SU-DHL-6 (cell line): Measurements from ENCODE around the gene KCNAB2.

ENCODE experiments used
- H2AFZ ChIP-seq: fragments of 200-600 bp; sonication (generic); 2 replicates; pipeline ENCODE4 v1.6.1; 2014; ENCODE audit warnings: low read depth, mild to moderate bottlenecking, moderate library complexity, mixed read lengths, antibody characterized with exemption, low read length; ENCODE audit not compliant: severe bottlenecking
- H3F3A ChIP-seq: fragments of 200-600 bp; shearing (Covaris generic); 2 replicates; pipeline ENCODE4 v1.6.0; 2016; ENCODE audit warnings: antibody characterized with exemption, mild to moderate bottlenecking; ENCODE audit not compliant: insufficient read depth
- H3K27ac ChIP-seq: fragments of 200-600 bp; sonication (generic); 2 replicates; pipeline ENCODE4 v1.5.1; 2016; ENCODE audit warnings: low read depth, mild to moderate bottlenecking, low read length, moderate library complexity, mixed read lengths
- H3K27me3 ChIP-seq: fragments of 200-600 bp; sonication (generic), shearing (Covaris generic); 2 replicates; pipeline ENCODE4 v1.6.0; 2014; ENCODE audit warnings: mild to moderate bottlenecking, low read length
- H3K36me3 ChIP-seq: fragments of 200-600 bp; sonication (generic); 2 replicates; pipeline ENCODE4 v1.6.1; 2014; ENCODE audit warnings: mild to moderate bottlenecking, low read length, mixed read lengths
- H3K4me2 ChIP-seq: fragments of 300-600, 200-600 bp; shearing (Covaris generic), sonication (generic); 2 replicates; pipeline ENCODE4 v1.6.0; 2014; ENCODE audit warnings: low read length, low read depth, mild to moderate bottlenecking; ENCODE audit not compliant: poor library complexity, severe bottlenecking
- H3K4me3 ChIP-seq: fragments of 200-600 bp; sonication (generic); 2 replicates; pipeline ENCODE4 v1.5.1; 2014; ENCODE audit warnings: antibody characterized with exemption, low read length, mild to moderate bottlenecking, mixed read lengths; ENCODE audit not compliant: insufficient read depth, poor library complexity, severe bottlenecking
- H3K79me2 ChIP-seq: fragments of 200-600 bp; sonication (generic); 2 replicates; pipeline ENCODE4 v1.6.1; 2014; ENCODE audit warnings: mild to moderate bottlenecking, low read length, moderate library complexity; ENCODE audit not compliant: insufficient read depth
- H3K9ac ChIP-seq: fragments of 200-600 bp; sonication (generic); 2 replicates; pipeline ENCODE4 v1.7.0; 2014; ENCODE audit warnings: mild to moderate bottlenecking, low read length
- H3K9me2 ChIP-seq: fragments of 200-600 bp; sonication (generic); replicated peaks from 2 replicates; pipeline ENCODE4 v1.6.1; 2014; ENCODE audit warnings: low read length; ENCODE audit not compliant: insufficient read depth
- H3K9me3 ChIP-seq: fragments of 200-600 bp; sonication (generic); 2 replicates; pipeline ENCODE4 v1.6.1; 2014; ENCODE audit warnings: low read length, mixed read lengths; ENCODE audit not compliant: insufficient read depth
- H4K20me1 ChIP-seq: fragments of 200-600 bp; sonication (generic); 2 replicates; pipeline ENCODE4 v1.6.1; 2014; ENCODE audit warnings: low read depth, mild to moderate bottlenecking, antibody characterized with exemption, low read length, moderate library complexity, mixed read lengths
- EZH2phosphoT487 ChIP-seq: fragments of 200-600 bp; sonication (generic), shearing (Covaris generic); conservative IDR thresholded peaks from 2 replicates; pipeline ENCODE4 v1.6.1; 2018; ENCODE audit warnings: mild to moderate bottlenecking, antibody characterized with exemption, low read length, moderate library complexity, mixed read lengths
- TF ChIP-seq, protein P1 (sequence below): fragments of 200-600 bp; sonication (generic); IDR thresholded peaks from one replicate; pipeline ENCODE4 v1.5.1; 2017; ENCODE audit warnings: antibody characterized with exemption, mild to moderate bottlenecking, low read length, moderate library complexity; ENCODE audit not compliant: insufficient read depth, poor library complexity, severe bottlenecking

Gene KCNAB2

DNA sequence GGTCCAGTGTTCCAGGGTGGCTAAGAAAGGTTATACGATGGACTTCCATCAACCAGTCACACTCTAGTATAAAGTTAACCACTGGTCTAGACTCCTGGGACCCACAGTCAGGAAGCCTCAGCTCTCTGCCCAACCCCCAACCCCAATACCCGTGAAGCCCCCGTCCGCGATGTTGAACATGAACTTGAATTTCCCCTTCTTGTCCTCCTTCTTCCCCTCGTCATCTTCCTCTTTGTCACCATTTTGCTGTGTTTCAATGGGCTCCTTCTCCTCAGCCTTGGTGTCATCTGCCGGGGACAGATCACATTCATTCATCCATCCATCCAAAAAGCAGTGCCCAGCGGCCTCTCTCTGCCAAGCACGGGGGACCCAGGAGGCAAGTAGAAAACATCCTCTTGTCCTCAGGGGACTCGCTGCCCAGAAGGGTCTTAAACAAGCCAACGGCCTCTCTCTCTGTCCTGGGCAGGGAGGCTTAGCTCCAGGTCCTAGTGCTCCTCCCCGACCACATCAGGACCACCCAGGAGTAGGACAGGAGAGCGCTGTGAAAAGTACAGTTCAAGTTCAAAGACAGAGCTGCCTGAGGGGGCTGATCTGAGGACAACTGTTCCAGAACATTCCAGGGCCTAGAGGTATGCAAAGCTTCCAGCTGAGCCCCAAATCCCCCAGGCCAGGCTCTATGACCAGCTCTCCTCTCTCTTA lies 66.5 kb downstream of the KCNAB2 start:
- TF ChIP-seq, protein P1, sequence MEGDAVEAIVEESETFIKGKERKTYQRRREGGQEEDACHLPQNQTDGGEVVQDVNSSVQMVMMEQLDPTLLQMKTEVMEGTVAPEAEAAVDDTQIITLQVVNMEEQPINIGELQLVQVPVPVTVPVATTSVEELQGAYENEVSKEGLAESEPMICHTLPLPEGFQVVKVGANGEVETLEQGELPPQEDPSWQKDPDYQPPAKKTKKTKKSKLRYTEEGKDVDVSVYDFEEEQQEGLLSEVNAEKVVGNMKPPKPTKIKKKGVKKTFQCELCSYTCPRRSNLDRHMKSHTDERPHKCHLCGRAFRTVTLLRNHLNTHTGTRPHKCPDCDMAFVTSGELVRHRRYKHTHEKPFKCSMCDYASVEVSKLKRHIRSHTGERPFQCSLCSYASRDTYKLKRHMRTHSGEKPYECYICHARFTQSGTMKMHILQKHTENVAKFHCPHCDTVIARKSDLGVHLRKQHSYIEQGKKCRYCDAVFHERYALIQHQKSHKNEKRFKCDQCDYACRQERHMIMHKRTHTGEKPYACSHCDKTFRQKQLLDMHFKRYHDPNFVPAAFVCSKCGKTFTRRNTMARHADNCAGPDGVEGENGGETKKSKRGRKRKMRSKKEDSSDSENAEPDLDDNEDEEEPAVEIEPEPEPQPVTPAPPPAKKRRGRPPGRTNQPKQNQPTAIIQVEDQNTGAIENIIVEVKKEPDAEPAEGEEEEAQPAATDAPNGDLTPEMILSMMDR: no peak
- TF ChIP-seq EZH2phosphoT487: no peak
- Histone ChIP-seq H3F3A (no peaks in the 10 kb centered on the region), H3K9ac (no peak overlapping the region), H2AFZ (no peak overlapping the region), H3K36me3 (no peaks in the 10 kb centered on the region), H3K27me3 (no peaks in the 10 kb centered on the region), H3K4me3 (no peak overlapping the region), H3K9me3 (no peaks in the 10 kb centered on the region), H3K27ac (no peak overlapping the region), H3K79me2 (no peaks in the 10 kb centered on the region), H4K20me1 (no peaks in the 10 kb centered on the region), H3K4me2 (no peak overlapping the region), H3K9me2 (no peaks in the 10 kb centered on the region)

DNA sequence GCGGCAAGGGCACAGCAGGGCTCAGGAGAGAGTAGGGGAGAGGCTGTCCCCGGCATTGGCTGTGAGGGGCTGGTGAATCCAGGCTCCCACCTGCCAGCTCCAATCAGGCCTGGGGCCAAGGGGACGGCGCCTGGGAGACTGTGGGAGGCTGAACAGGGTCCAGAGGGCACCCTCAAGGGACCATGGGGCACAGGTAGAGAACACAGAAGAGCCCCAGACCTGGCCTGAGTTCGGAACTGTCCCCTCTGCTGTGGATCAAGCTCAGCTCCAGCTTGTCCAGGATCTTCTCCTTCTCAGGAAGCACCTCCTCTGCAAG lies 67.0 kb downstream of the KCNAB2 start:
- H3K9ac ChIP-seq: no peak overlapping the region
- no peaks in the 10 kb centered on the region for H3K9me2 ChIP-seq
- no peak overlapping the region for H2AFZ ChIP-seq
- H3K27ac ChIP-seq: no peak overlapping the region
- no peaks in the 10 kb centered on the region for H3F3A ChIP-seq
- no peaks in the 10 kb centered on the region for H3K9me3 ChIP-seq
- no peaks in the 10 kb centered on the region for H4K20me1 ChIP-seq
- H3K79me2 ChIP-seq: no peaks in the 10 kb centered on the region
- no peaks in the 10 kb centered on the region for H3K27me3 ChIP-seq
- no peak overlapping the region for H3K4me2 ChIP-seq
- no peak overlapping the region for H3K4me3 ChIP-seq
- H3K36me3 ChIP-seq: no peaks in the 10 kb centered on the region
- no peak for TF ChIP-seq EZH2phosphoT487
- TF ChIP-seq, protein P1: no peak

DNA sequence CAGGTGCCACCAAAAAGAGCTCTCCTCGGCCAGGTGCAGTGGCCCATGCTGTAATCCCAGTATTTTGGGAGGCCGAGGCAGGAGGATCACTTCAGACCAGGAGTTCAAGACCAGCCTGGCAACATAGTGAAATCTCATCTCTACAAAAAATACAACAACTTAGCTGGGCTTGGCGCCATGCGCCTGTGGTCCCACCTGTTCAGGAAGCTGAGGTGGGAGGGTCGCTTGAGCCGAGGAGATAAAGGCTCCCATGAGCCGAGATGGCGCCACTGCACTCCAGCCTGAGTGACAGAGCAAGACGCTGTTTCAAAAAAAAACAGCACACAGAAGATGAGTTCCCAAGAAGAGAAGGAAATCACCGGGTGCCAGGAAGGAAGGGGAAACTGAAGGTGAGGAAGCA lies 67.4 kb downstream of the KCNAB2 start:
- no peaks in the 10 kb centered on the region for H3F3A ChIP-seq
- no peak for TF ChIP-seq EZH2phosphoT487
- TF ChIP-seq, protein P1: no peak
- H3K9me3 ChIP-seq: no peaks in the 10 kb centered on the region
- no peaks in the 10 kb centered on the region for H3K27me3 ChIP-seq
- no peaks in the 10 kb centered on the region for H3K9me2 ChIP-seq
- H3K4me2 ChIP-seq: no peak overlapping the region
- no peak overlapping the region for H3K9ac ChIP-seq
- no peak overlapping the region for H3K4me3 ChIP-seq
- no peak overlapping the region for H2AFZ ChIP-seq
- no peaks in the 10 kb centered on the region for H3K36me3 ChIP-seq
- H4K20me1 ChIP-seq: no peaks in the 10 kb centered on the region
- no peak overlapping the region for H3K27ac ChIP-seq
- no peaks in the 10 kb centered on the region for H3K79me2 ChIP-seq
